ENCODE data around the gene NDUFS8. TPM values are rescaled to one million over a fixed set of nuclear protein-coding genes. Genes with fewer than 3 reads are reported as not detected.

Gene NDUFS8
- total and polyA plus RNA-seq, 2 of the 13 experiments (the other 11 are each of a cell fraction or from before 2014, with no cell fraction given), result 96.7 to 158 TPM

GRCh38 chr11:68003846-68004550 lies 26.5 kb upstream of the NDUFS8 start, which contains the start of gene UNC93B1 (continued):
- TF ChIP-seq ZMYM2 (CRISPR knock-in tag; IDR thresholded peaks at IDR 0.05) (peak; percentile 91), ZNF766 (CRISPR knock-in tag; IDR thresholded peaks at IDR 0.05; ENCODE audit: borderline replicate concordance) (no peak), ZNF260 (CRISPR knock-in tag; IDR thresholded peaks at IDR 0.05; ENCODE audit: borderline replicate concordance, low read depth) (no peak), SALL1 (CRISPR knock-in tag; IDR thresholded peaks at IDR 0.05) (peak; percentile 48), CERS6 (CRISPR knock-in tag; IDR thresholded peaks at IDR 0.05) (no peak), ZNF737 (CRISPR knock-in tag; IDR thresholded peaks at IDR 0.05; ENCODE audit: borderline replicate concordance) (no peak), HNRNPK (IDR thresholded peaks at IDR 0.05; ENCODE audit: low read depth, low read length, poor library complexity, severe bottlenecking) (peak; percentile 15), KLF6 (CRISPR knock-in tag; IDR thresholded peaks at IDR 0.05) (no peak), ELF4 (CRISPR knock-in tag; IDR thresholded peaks at IDR 0.05; ENCODE audit: borderline replicate concordance) (no peak), ZNF841 (CRISPR knock-in tag; IDR thresholded peaks at IDR 0.05; ENCODE audit: borderline replicate concordance) (no peak), MNT (IDR thresholded peaks at IDR 0.05) (peak; percentile 56), MLX (CRISPR knock-in tag; IDR thresholded peaks at IDR 0.05) (no peak), NONO (IDR thresholded peaks at IDR 0.05) (no peak), NONO (CRISPR knock-in tag; conservative IDR thresholded peaks at IDR 0.05) (0 out of 2 replicates have a peak, but pooled peaks have one; percentile 40), MED13 (CRISPR knock-in tag; IDR thresholded peaks at IDR 0.05) (0 out of 2 replicates have a peak, but pooled peaks have one; percentile 25), ZNF263 (CRISPR knock-in tag; IDR thresholded peaks at IDR 0.05) (no peak), TRIM24 (CRISPR knock-in tag; IDR thresholded peaks at IDR 0.05) (no peak), ZNF431 (CRISPR knock-in tag; IDR thresholded peaks at IDR 0.05; ENCODE audit: borderline replicate concordance, low read depth) (no peak), ZNF274 (CRISPR knock-in tag; IDR thresholded peaks at IDR 0.05) (0 out of 2 replicates have a peak, but pooled peaks have one; percentile 20), IKZF4 (CRISPR knock-in tag; IDR thresholded peaks at IDR 0.05; ENCODE audit: borderline replicate concordance, low read depth, not compliant biosample characterization) (no peak), ZNF644 (CRISPR knock-in tag; IDR thresholded peaks at IDR 0.05; ENCODE audit: low read depth) (no peak), RFX3 (CRISPR knock-in tag; IDR thresholded peaks at IDR 0.05) (no peak), ZNF275 (CRISPR knock-in tag; IDR thresholded peaks at IDR 0.05; ENCODE audit: borderline replicate concordance) (no peak), ZNF18 (CRISPR knock-in tag; IDR thresholded peaks at IDR 0.05; ENCODE audit: insufficient replicate concordance) (no peak)
